ENCODE data around the gene APLP2.

DNA sequence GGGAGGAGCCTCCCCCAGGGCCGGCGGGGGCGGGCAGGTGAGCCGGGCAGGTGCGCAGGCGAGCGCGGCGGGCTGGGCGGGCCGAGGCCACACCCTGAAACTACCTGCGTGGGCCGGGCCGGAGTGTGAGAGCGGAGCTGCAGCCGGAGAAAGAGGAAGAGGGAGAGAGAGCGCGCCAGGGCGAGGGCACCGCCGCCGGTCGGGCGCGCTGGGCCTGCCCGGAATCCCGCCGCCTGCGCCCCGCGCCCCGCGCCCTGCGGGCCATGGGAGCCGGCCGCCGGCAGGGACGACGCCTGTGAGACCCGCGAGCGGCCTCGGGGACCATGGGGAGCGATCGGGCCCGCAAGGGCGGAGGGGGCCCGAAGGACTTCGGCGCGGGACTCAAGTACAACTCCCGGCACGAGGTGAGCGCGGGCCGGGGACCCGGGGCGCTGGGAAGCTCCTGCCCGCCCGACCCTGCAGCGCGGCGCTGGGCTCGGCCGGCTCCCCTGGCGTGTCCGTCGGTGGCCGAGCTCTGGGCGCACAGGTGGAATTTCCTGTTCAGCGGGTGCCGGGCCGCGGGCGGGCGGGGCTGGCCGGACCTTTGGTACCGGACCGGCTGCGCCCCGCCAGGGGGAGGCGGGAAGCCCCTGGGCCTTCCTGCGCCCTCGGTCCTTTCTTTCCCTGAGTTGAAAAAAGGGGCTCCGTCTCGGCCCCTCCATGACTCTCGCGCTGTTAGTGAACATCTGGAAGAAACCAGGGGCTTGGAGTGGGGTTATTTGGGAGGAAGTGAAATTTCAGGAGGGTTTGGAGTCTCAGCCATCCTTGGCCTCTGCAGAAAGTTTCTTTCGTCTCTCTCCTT lies 90.2 kb downstream of the APLP2 start, which contains the start of gene ST14:
- TF ChIP-seq, protein P1, sequence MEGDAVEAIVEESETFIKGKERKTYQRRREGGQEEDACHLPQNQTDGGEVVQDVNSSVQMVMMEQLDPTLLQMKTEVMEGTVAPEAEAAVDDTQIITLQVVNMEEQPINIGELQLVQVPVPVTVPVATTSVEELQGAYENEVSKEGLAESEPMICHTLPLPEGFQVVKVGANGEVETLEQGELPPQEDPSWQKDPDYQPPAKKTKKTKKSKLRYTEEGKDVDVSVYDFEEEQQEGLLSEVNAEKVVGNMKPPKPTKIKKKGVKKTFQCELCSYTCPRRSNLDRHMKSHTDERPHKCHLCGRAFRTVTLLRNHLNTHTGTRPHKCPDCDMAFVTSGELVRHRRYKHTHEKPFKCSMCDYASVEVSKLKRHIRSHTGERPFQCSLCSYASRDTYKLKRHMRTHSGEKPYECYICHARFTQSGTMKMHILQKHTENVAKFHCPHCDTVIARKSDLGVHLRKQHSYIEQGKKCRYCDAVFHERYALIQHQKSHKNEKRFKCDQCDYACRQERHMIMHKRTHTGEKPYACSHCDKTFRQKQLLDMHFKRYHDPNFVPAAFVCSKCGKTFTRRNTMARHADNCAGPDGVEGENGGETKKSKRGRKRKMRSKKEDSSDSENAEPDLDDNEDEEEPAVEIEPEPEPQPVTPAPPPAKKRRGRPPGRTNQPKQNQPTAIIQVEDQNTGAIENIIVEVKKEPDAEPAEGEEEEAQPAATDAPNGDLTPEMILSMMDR (conservative IDR thresholded peaks at IDR 0.05 in 1 of 2, IDR thresholded peaks at IDR 0.05 in 1 of 2; ENCODE audit: extremely low read depth in 1 of 2, insufficient read depth in 1 of 2, low read depth in 1 of 2, low read length in 2 of 2), result no peak
- TF ChIP-seq EZH2 (IDR thresholded peaks at IDR 0.05; ENCODE audit: borderline replicate concordance, low read length), result no peak

All from mammary epithelial cell (primary cell).